AG04449 (cell line): ENCODE measurements around the gene ETNK2.

ENCODE experiments used
- CTCF ChIA-PET: fragments of 350-600 bp; formaldehyde crosslinking; extraction: SDS; loops from one replicate; lab custom pipeline; 2021; ENCODE audit warnings: antibody characterized with exemption; lab: Yijun Ruan, JAX
- POLR2A ChIA-PET: fragments of 400-600, 350-600 bp; formaldehyde crosslinking; extraction: SDS; loops from one replicate; lab custom pipeline; 2020; ENCODE audit warnings: antibody characterized with exemption, inconsistent platforms; lab: Yijun Ruan, JAX
- DNase-seq: peaks from one replicate; pipeline ENCODE4 v3.0.0-alpha.2; 2010; ENCODE audit warnings: low read depth, low spot score
- H3K4me3 ChIP-seq: 2 replicates; pipeline ENCODE4 v1.5.1; 2011; ENCODE audit warnings: low read depth, mild to moderate bottlenecking, control low read depth, low read length
- TF ChIP-seq, protein P1 (sequence below): IDR thresholded peaks from one replicate; pipeline ENCODE4 v1.5.1; 2011; ENCODE audit warnings: mild to moderate bottlenecking, moderate library complexity, low read length, control low read depth, inconsistent platforms; ENCODE audit not compliant: insufficient read depth; ENCODE audit errors: missing control alignments

Gene ETNK2

DNA sequence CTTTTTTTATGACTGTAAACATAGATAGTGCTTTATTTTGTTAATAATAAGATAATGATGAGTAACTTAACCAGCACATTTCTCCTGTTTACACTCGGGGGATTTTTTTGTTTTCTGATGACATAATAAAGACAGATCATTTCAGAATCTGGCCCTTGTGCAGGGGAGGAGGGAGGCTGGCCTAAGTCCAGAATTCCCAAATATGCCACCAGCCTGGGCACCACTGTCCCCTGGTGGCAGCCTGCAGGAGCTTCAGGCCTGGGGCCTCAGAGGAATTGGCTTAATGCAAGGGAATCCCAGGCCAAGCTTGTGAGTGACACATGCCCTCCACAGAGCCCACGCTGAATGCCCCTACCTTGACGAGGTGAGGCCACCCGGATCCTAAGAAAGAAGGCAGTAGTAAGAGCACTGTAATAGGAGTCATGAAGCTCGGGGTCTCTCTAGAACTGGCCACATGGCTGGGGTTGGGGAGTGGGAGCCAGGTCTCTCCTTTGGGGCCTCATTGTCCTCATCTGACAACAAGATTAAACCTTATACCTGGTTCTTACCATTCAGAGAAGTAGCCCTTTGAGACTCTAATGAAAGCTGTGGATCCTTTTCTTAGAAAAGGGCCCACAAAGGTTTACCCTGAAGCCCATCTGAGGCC, 24.1 kb downstream of the ETNK2 start:
- CTCF ChIA-PET = interaction anchor here (0.5 to 26.8 kb wide), 23 partner anchors 8 to 375 kb away, joined by 3 to 1069 read pairs (median 9); partner anchors contain the start of gene SNRPE
- H3K4me3 ChIP-seq = no peak overlapping the region
- POLR2A ChIA-PET = interaction anchor here (0.9 to 4.1 kb wide), 3 partner anchors 256 to 267 kb away, joined by 3 to 27 read pairs (median 4); no protein-coding TSS in a partner anchor
- DNase-seq = peak; percentile 29
- TF ChIP-seq, protein P1, sequence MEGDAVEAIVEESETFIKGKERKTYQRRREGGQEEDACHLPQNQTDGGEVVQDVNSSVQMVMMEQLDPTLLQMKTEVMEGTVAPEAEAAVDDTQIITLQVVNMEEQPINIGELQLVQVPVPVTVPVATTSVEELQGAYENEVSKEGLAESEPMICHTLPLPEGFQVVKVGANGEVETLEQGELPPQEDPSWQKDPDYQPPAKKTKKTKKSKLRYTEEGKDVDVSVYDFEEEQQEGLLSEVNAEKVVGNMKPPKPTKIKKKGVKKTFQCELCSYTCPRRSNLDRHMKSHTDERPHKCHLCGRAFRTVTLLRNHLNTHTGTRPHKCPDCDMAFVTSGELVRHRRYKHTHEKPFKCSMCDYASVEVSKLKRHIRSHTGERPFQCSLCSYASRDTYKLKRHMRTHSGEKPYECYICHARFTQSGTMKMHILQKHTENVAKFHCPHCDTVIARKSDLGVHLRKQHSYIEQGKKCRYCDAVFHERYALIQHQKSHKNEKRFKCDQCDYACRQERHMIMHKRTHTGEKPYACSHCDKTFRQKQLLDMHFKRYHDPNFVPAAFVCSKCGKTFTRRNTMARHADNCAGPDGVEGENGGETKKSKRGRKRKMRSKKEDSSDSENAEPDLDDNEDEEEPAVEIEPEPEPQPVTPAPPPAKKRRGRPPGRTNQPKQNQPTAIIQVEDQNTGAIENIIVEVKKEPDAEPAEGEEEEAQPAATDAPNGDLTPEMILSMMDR = peak; percentile 97

DNA sequence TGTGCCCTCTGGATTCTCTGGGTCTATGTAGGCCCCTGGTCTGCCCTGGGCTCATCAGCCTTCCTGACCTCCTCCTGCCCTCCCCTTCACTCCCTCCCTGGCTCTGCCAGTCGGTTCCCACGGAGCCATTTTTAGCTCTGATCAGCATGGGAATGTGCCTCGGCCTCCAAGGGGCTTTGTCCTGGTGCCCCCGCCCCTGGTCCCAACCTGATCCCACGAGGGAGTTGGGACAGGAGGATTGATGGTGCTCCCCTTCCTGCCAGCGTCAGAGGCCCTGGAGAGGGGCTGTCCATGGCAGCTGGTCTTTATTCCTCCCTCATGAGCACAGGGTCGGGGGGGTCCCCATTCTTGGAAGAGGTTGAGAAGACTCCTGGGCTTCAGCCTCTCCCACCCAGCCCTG, 24.9 kb downstream of the ETNK2 start:
- no peak overlapping the region for H3K4me3 ChIP-seq
- TF ChIP-seq, protein P1 = no peak
- CTCF ChIA-PET = interaction anchor here (0.6 to 26.8 kb wide), 11 partner anchors 9 to 274 kb away, joined by 3 to 1069 read pairs (median 10); partner anchors contain the start of gene SNRPE
- POLR2A ChIA-PET = interaction anchor here (1.0 kb wide), 1 partner anchor 261 kb away, joined by 3 read pairs; no protein-coding TSS in a partner anchor
- DNase-seq = no peak

DNA sequence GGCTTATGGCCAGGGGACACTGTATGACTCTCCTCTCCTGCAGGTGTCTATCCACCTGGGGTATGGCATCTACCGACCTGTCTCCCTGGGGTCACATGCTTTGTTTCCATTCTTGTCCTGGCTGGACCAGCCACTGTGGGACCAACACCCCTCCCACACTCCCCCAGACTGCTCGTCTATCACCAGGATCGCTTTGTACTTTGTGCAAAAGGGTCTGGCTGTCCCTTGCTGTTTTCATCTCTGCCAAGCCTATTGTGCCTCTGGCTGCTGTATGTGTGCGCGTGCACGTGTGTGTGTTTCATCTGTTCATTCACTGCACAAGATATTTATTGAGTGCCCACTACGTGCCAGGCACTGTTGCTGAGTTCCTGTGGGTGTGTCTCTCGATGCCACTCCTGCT, 25.5 kb downstream of the ETNK2 start:
- TF ChIP-seq, protein P1 = no peak
- H3K4me3 ChIP-seq = no peak overlapping the region
- ChIA-PET CTCF (interaction anchor here (0.6 to 26.8 kb wide), 4 partner anchors 9 to 273 kb away, joined by 3 to 1069 read pairs (median 4); partner anchors contain the start of gene SNRPE), POLR2A (no interaction called here)
- no peak for DNase-seq

DNA sequence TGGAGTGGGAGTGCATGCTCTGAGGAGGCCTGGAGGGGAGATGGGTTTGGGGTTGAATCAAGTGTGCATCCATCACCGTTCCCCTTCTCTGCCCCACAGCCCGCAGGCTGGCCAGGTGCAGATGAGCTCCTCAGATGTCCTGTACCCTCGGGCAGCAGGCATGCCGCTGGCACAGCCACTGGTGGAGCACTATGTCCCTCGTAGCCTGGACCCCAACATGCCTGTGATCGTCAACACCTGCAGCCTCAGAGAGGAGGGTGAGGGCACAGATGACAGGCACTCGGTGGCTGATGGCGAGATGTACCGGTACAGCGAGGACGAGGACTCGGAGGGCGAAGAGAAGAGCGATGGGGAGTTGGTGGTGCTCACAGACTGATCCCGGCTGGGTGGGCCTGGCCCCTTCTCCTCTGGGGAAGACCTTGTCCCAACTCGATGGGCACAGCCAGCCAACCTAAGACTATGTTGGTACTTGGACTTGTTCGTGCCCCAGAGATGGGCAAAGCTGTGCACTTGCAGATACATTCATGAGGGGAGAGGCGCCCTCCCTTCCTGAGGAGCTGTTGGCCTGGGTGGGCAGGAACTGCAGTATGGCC, 26.0 kb downstream of the ETNK2 start:
- ChIA-PET CTCF (interaction anchor here (1.3 to 26.8 kb wide), 3 partner anchors 10 to 261 kb away, joined by 4 to 1069 read pairs (median 7); partner anchors contain the start of gene SNRPE), POLR2A (no interaction called here)
- DNase-seq = no peak
- TF ChIP-seq, protein P1 = no peak
- no peak overlapping the region for H3K4me3 ChIP-seq

DNA sequence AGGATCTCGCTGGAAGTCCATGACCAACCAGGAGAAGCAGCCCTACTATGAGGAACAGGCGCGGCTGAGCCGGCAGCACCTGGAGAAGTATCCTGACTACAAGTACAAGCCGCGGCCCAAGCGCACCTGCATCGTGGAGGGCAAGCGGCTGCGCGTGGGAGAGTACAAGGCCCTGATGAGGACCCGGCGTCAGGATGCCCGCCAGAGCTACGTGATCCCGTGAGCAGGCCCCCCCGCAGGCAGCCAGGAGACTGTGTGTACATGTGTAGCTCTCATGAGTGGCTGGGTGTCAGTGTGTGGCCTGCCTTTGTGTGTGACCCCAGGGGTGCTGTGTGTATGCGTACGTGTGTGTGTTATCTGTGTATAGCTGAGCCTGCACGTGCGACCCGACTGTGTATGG, 27.2 kb downstream of the ETNK2 start:
- TF ChIP-seq, protein P1 = no peak
- ChIA-PET POLR2A (no interaction called here), CTCF (interaction anchor here (1.1 to 26.8 kb wide), 3 partner anchors 9 to 260 kb away, joined by 3 to 1069 read pairs (median 7); partner anchors contain the start of gene SNRPE)
- DNase-seq = no peak
- no peak overlapping the region for H3K4me3 ChIP-seq

DNA sequence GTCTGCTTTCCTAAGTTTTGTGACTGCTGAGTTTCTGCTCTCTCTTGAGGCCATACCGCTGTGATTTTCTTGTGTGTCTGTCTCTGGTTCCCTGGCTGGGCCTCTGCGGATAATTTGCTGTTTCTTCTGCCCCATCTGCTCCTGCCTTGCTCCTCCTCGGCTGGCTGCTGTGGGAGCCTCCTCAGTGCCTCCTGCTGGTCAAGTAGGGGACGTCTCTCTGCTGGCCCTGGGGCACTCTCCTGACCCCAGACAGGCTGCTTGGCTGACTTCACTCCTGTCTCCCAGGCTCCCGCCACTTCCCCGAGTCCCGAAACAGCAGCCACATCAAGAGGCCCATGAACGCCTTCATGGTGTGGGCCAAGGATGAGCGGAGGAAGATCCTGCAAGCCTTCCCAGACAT, 28.5 kb downstream of the ETNK2 start:
- no peak overlapping the region for H3K4me3 ChIP-seq
- TF ChIP-seq, protein P1 = peak; percentile 40
- ChIA-PET CTCF (interaction anchor here (26.8 kb wide), 1 partner anchor 258 kb away, joined by 1069 read pairs; the partner anchor contains the start of gene SNRPE), POLR2A (interaction anchor here (0.6 kb wide), 1 partner anchor 256 kb away, joined by 3 read pairs; no protein-coding TSS in a partner anchor)
- no peak for DNase-seq
